ENCODE data around the gene TMC2.

TMC2 gene

GRCh38 chr20:2606507-2607006 lies 70.2 kb downstream of the TMC2 start:
- TF ChIP-seq SIN3A (IDR thresholded peaks at IDR 0.05; ENCODE audit: borderline replicate concordance, insufficient read depth, low read length) (no peak), FOXP2 (optimal IDR thresholded peaks at IDR 0.05; ENCODE audit: borderline replicate concordance, extremely low read depth, extremely low read length, insufficient read depth) (no peak), TAF1 (IDR thresholded peaks at IDR 0.05; ENCODE audit: borderline replicate concordance, insufficient read depth, low read length) (no peak), POLR2AphosphoS5 (IDR thresholded peaks at IDR 0.05; ENCODE audit: low read depth, low read length) (no peak), REST (IDR thresholded peaks at IDR 0.05; ENCODE audit: insufficient read depth in 1 of 2, low read depth in 2 of 2, low read length in 2 of 2) (no peak)

- TF ChIP-seq TAF1 (IDR thresholded peaks at IDR 0.05; ENCODE audit: borderline replicate concordance, insufficient read depth, low read length) (no peak), SIN3A (IDR thresholded peaks at IDR 0.05; ENCODE audit: borderline replicate concordance, insufficient read depth, low read length) (no peak), REST (IDR thresholded peaks at IDR 0.05; ENCODE audit: insufficient read depth in 1 of 2, low read depth in 2 of 2, low read length in 2 of 2) (no peak), POLR2AphosphoS5 (IDR thresholded peaks at IDR 0.05; ENCODE audit: low read depth, low read length) (no peak), FOXP2 (optimal IDR thresholded peaks at IDR 0.05; ENCODE audit: borderline replicate concordance, extremely low read depth, extremely low read length, insufficient read depth) (no peak)
Observed at GRCh38 chr20:2610326-2610725, 74.0 kb downstream of the TMC2 start.

GRCh38 chr20:2610941-2611720 lies 74.8 kb downstream of the TMC2 start:
- TF ChIP-seq SIN3A (IDR thresholded peaks at IDR 0.05; ENCODE audit: borderline replicate concordance, insufficient read depth, low read length) (no peak), REST (IDR thresholded peaks at IDR 0.05; ENCODE audit: insufficient read depth in 1 of 2, low read depth in 2 of 2, low read length in 2 of 2) (no peak), POLR2AphosphoS5 (IDR thresholded peaks at IDR 0.05; ENCODE audit: low read depth, low read length) (no peak), TAF1 (IDR thresholded peaks at IDR 0.05; ENCODE audit: borderline replicate concordance, insufficient read depth, low read length) (no peak), FOXP2 (optimal IDR thresholded peaks at IDR 0.05; ENCODE audit: borderline replicate concordance, extremely low read depth, extremely low read length, insufficient read depth) (no peak)

- no peak for TF ChIP-seq TAF1 (IDR thresholded peaks at IDR 0.05; ENCODE audit: borderline replicate concordance, insufficient read depth, low read length)
- no peak for TF ChIP-seq POLR2AphosphoS5 (IDR thresholded peaks at IDR 0.05; ENCODE audit: low read depth, low read length)
- TF ChIP-seq SIN3A (IDR thresholded peaks at IDR 0.05; ENCODE audit: borderline replicate concordance, insufficient read depth, low read length): no peak
- no peak for TF ChIP-seq REST (IDR thresholded peaks at IDR 0.05; ENCODE audit: insufficient read depth in 1 of 2, low read depth in 2 of 2, low read length in 2 of 2)
Observed at GRCh38 chr20:2612073-2612472, 75.7 kb downstream of the TMC2 start.

Data from PFSK-1 (cell line).